Esophagus muscularis mucosa (tissue), 3 donors: ENCODE results near the gene IFNLR1.

Experiments used
- CTCF ChIP-seq, 3 experiments: fragments of 200-600 bp in 2 of 3; fragments of 450-650 bp in 1 of 3; sonication (generic) in 2 of 3; IDR thresholded peaks; one replicate each; pipeline ENCODE4 v1.5.1; 2017 to 2019; ENCODE audit warnings: antibody characterized with exemption in 3 of 3, mild to moderate bottlenecking in 2 of 3, moderate library complexity in 1 of 3
- POLR2A ChIP-seq: fragments of 450-650 bp; IDR thresholded peaks from one replicate; pipeline ENCODE4 v1.6.1; 2017; ENCODE audit warnings: antibody characterized with exemption, moderate library complexity, mild to moderate bottlenecking, low read depth

GRCh38 chr1:24203404-24203803, 16.3 kb upstream of the IFNLR1 start:
- TF ChIP-seq POLR2A (no peak), CTCF (IDR thresholded peaks at IDR 0.05) (no peak)
